ENCODE results near the gene PDE9A.

The PDE9A gene

GRCh38 chr21:42655796-42656770, 2.7 kb downstream of the PDE9A start:
- DNase-seq (ENCODE audit: low read depth in 2 of 3, low spot score in 1 of 3) = no peak

DNA sequence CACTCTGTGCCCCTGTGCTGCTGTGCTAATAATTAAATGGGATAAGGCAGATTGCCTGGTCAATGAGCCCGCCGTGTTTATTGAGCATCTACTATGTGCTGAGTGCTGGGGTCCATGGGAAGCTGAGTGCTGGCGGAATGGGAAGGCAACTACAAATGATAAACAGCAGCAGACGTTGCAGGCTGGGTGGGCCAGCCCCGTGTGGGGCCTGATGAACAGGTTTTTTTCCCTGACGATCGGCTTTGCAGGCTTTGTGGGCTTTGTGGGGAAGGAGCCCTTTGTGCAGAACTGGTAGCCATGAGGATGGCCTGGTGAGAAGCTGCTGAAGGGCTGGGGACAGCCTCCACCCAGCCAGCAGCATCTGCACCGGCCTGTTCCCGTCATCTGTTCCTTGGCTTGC, 3.5 kb downstream of the PDE9A start:
- no peak for DNase-seq (ENCODE audit: low read depth in 2 of 3, low spot score in 1 of 3)

GRCh38 chr21:42657676-42658319, 4.4 kb downstream of the PDE9A start:
- no peak for DNase-seq (ENCODE audit: low read depth in 2 of 3, low spot score in 1 of 3)

DNA sequence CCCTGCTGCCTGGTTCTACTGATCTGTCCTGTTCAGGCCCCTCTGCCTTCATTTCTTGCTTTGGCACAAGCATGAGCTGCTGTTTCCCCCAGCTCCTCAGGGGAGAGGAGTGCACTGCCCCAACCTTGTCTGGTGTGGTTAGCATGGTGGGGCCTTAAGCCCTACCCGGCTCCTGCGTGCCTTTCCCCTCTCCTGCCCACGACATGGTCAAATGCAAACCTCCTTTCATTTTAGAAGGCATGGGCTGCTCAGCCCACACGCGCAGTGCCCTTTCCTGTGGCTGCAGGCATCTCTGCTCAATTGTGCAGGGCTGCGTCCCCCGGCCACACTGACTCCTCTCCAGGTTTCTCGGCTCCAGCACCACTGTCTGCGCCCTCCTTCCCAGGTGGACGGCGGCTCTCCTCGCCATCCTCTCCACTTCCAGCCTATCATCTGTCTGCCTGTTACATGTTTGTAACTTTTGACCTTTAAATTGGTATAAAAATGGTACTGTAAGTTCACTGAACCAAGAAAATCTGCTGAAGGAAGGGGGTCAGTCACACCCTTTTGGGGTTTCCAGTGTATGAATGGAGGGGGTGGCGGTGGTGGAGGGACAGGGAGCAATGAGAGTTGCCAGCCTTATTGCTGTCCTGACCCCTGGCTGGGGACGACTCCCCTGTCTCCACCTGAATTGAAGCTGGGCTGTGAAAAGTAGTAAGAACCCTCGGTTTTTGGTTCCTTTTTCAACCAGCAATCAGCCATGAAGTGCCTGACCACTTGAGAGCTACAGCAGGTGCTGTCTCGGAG, 5.1 kb downstream of the PDE9A start:
- no peak for DNase-seq (ENCODE audit: low read depth in 2 of 3, low spot score in 1 of 3)

- no peak for DNase-seq (ENCODE audit: low read depth in 2 of 3, low spot score in 1 of 3)
Observed at GRCh38 chr21:42659416-42660117, 6.1 kb downstream of the PDE9A start.

- DNase-seq (ENCODE audit: low read depth in 2 of 3, low spot score in 1 of 3) = no peak
Observed at GRCh38 chr21:42660118-42660470, 6.7 kb downstream of the PDE9A start.

- DNase-seq (ENCODE audit: low read depth in 2 of 3, low spot score in 1 of 3) = no peak
Observed at GRCh38 chr21:42661688-42662429, 8.4 kb downstream of the PDE9A start.

GRCh38 chr21:42662430-42663199, 9.2 kb downstream of the PDE9A start:
- no peak for DNase-seq (ENCODE audit: low read depth in 2 of 3, low spot score in 1 of 3)

DNA sequence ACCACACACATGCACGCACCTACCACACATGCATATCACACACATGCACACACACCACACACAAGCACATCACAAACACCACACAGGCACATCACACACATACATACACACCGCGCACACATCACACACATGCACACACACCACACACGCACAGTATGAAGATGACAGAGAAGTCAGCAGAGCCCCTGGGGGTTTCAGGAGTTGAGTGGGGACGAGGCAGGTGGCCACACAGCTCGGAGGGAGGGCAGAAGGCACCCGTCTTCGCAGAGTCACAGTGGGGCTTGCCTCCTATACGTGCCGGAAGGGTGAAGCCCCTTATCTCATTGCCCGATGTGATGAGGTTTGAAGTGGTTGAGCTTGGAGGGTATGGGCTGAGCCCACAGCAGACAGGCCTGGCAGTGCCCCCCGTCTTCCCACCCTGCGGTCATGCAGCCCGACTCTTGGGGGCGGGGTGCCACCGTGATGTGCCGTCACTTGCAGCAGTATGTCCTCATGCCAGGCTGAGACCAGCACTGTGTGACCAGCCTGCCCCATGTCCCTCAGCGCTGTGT, 9.9 kb downstream of the PDE9A start:
- no peak for DNase-seq (ENCODE audit: low read depth in 2 of 3, low spot score in 1 of 3)

DNA sequence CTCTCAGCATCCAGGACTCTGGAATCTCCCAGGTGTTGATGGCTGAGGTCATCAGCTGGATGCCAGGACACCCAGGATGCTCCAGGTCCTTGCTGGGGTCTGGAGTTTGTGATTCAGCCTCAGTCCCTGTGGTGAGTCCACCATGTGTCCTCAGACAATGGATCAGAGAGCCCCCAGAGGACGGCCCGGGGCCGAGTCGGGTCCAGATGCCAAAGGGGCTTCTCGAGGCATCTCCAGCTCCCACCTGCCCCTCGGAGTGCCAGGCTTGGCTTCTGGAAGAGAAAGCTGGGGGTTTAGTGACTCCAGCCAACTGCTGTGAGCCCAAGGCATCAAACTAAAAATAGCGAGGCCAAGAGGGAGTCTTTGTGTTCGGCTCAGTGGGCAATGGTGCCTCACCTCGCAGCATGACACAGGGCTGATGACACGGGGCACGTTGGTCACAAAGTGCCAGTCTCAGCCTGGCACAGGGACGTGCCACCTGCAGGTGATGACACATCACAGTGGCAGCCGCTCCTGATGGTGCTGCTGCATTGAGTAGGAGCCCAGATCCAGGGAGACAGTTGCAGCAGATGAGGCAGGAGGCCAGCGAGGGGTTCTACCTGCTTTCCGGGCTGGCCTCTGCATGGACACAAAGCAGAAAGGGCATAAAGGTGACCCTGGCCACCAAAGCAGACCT, 10.6 kb downstream of the PDE9A start:
- DNase-seq (ENCODE audit: low read depth in 2 of 3, low spot score in 1 of 3) = no peak

DNA sequence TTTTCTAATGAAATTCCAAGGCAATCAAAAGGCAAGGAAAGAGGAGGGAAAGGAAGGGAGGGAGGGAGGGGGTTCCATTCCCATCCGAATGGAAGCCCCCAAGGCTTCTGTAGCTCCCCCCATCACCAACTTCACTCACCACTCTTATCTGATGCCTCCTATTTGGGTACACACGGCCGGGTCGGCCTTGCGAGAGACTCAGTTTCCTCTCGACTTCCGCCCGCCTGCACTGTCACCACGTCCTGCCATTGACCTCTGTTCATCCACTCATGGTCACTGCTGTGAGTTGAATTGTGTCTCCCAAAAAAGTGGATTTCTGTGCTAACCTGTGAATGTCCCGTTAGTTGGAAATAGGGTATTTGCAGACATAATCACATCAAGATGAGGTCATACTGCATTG, 11.2 kb downstream of the PDE9A start:
- DNase-seq (ENCODE audit: low read depth in 2 of 3, low spot score in 1 of 3) = no peak

GRCh38 chr21:42665026-42665425, 11.6 kb downstream of the PDE9A start:
- DNase-seq (ENCODE audit: low read depth in 2 of 3, low spot score in 1 of 3) = no peak

- DNase-seq (ENCODE audit: low read depth in 2 of 3, low spot score in 1 of 3) = no peak
Observed at GRCh38 chr21:42665484-42665883, 12.1 kb downstream of the PDE9A start.

DNA sequence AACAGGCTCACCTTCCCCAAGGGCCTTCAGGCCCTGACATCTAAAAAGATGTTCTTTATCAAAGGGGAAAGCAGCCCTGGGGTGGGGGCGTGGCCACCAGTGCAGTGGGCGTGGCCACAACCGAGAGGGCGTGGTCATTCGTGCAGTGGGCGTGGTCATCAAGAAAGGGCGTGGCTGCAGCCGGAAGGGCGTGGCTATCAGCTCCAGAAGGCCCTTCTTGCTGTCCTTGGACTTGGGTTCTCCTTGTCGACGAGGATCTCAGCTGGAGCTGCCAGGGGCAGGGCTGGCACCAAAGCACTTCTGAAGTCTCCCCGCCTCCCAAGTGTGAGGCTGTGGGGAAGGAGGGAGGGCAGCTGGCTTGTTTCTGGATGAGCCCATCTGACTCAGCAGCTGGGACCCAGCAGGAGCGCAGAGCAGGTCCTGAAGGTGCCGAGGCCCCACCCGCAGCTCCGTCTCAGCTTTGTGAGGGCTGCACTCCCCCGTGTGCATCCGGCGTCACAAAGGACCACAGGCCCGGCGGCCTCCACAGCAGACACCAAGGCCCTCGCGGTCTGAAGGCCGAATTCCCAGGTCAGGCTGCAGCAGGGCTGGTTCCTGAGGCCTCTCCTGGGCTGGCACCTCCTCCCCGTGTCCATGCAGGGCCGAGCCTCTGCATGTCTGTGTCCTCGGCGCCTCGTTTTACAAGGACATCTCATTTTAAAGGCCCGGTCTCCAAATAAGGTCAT, 12.8 kb downstream of the PDE9A start:
- DNase-seq (ENCODE audit: low read depth in 2 of 3, low spot score in 1 of 3) = peak in 1 of 3 donors; percentile 44

- DNase-seq (ENCODE audit: low read depth in 2 of 3, low spot score in 1 of 3) = no peak
Observed at GRCh38 chr21:42666925-42667324, 13.5 kb downstream of the PDE9A start.

- no peak for DNase-seq (ENCODE audit: low read depth in 2 of 3, low spot score in 1 of 3)
Observed at GRCh38 chr21:42668298-42668992, 15.0 kb downstream of the PDE9A start.

- no peak for DNase-seq (ENCODE audit: low read depth in 2 of 3, low spot score in 1 of 3)
Observed at GRCh38 chr21:42669041-42669440, 15.6 kb downstream of the PDE9A start.

Measured in stimulated activated CD4-positive, alpha-beta T cell treated with anti-CD3 and anti-CD28 coated beads, Interleukin-12 subunit alpha, Interleukin-12 subunit beta, amount 100 ng/mL, for 48 hours (primary cell).